ENCODE measurements around the gene FAM241B.
A peak's percentile ranks its signal among the peaks of the same experiment; 100 is the strongest.

FAM241B gene

DNA sequence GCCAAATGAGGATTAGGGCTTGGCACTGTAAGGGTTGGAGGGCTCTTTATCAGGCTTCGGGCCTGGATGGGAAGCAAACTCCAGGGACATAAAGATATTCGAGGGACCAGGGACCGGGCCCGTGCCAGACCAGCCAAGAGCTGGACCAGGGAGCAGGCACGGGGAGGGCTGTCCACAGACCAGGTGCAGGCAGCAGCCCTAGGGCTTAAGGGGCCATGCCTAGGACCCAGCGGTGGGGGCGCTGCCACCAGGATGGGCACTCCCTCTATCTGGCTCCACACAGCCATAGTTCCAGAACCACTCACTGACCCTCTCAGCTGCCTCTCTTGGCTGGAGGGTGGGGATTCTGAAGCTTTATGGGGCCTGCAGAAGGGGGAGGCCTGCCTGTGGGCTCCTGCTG is 32.9 kb downstream of the FAM241B start:
- Histone ChIP-seq H3K9me3 (ENCODE audit: control insufficient read depth, insufficient read depth, low read length) (no peaks in the 10 kb centered on the region), H3K27me3 (ENCODE audit: control insufficient read depth, insufficient read depth, low read length) (no peaks in the 10 kb centered on the region), H3K4me1 (ENCODE audit: control insufficient read depth, insufficient read depth, low read length) (peaks cover 3% of the 10 kb centered on the region), H3K4me3 (ENCODE audit: low read depth, low read length) (no peak overlapping the region), H3K36me3 (ENCODE audit: control insufficient read depth, insufficient read depth, low read length) (no peaks in the 10 kb centered on the region), H3K9ac (ENCODE audit: low read depth, low read length) (no peak overlapping the region)

GRCh38 chr10:69663369-69663947 is 33.4 kb downstream of the FAM241B start:
- Histone ChIP-seq H3K4me1 (ENCODE audit: control insufficient read depth, insufficient read depth, low read length) (peaks cover 3% of the 10 kb centered on the region), H3K27me3 (ENCODE audit: control insufficient read depth, insufficient read depth, low read length) (no peaks in the 10 kb centered on the region), H3K9ac (ENCODE audit: low read depth, low read length) (no peak overlapping the region), H3K4me3 (ENCODE audit: low read depth, low read length) (no peak overlapping the region), H3K9me3 (ENCODE audit: control insufficient read depth, insufficient read depth, low read length) (no peaks in the 10 kb centered on the region), H3K36me3 (ENCODE audit: control insufficient read depth, insufficient read depth, low read length) (no peaks in the 10 kb centered on the region)

DNA sequence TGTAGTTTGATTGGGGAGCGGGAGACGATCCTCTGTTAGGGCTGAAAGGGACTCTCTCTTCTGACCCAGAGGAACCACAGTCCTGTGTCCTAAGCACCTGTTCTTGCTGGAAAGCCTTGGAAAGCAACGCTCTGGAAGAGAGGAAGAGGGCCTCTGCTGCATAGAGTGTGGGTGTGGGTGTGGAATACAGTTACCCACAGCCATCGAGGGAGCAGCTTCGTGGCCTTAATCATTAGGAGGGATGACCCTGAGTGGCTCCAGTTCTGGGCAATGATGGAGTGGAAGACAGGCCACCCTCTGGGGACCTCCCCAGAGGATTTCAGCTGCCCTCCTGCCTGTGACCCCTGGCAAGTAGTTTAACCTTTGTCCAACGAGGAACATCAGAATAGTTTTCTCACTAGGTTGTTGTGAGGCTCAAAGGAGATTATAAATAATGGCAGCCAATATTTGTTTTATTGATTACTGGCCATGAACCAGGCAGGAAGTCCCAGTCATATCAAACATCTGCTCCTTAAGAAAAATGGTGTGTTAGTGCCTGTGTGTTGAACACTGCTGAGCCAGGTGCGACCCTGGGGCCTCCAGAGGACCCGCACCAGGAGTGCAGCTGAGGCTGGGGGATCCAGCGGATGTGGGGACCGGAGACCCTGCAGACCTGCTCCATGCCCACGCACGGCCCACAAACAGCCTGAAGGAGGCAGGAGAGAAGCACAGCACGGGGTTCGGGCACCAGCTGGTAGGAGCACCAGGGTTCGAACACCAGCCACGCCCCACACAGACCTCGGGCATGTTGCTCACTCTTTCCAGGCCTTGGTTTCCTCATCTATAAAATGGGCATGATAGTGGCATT is 35.6 kb downstream of the FAM241B start:
- Histone ChIP-seq H3K9me3 (ENCODE audit: control insufficient read depth, insufficient read depth, low read length) (no peaks in the 10 kb centered on the region), H3K27me3 (ENCODE audit: control insufficient read depth, insufficient read depth, low read length) (no peaks in the 10 kb centered on the region), H3K4me3 (ENCODE audit: low read depth, low read length) (no peak overlapping the region), H3K4me1 (ENCODE audit: control insufficient read depth, insufficient read depth, low read length) (peaks cover 3% of the 10 kb centered on the region), H3K9ac (ENCODE audit: low read depth, low read length) (no peak overlapping the region), H3K36me3 (ENCODE audit: control insufficient read depth, insufficient read depth, low read length) (no peaks in the 10 kb centered on the region)

DNA sequence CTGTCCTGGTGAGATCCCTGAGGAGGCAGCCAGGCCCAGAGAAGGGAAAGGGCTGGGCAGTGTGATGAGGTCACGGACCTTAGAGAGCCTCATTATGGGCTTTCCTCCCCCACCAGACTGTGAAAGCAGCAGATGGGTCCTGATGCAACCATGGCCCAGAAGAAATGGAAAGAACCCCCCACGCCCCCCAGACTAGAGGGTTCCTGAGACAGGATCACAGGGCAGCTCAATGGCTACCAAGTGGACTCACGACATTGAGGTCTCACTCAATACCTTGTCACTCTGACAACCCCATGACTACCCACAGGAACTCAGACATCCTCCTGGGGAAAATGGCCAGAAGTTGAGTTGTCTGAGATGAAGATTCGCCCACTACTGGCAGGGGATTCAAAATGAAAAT is 36.7 kb downstream of the FAM241B start:
- no peak overlapping the region for H3K4me3 ChIP-seq (ENCODE audit: low read depth, low read length)
- H3K9me3 ChIP-seq (ENCODE audit: control insufficient read depth, insufficient read depth, low read length), result no peaks in the 10 kb centered on the region
- no peak overlapping the region for H3K9ac ChIP-seq (ENCODE audit: low read depth, low read length)
- H3K36me3 ChIP-seq (ENCODE audit: control insufficient read depth, insufficient read depth, low read length), result no peaks in the 10 kb centered on the region
- no peaks in the 10 kb centered on the region for H3K27me3 ChIP-seq (ENCODE audit: control insufficient read depth, insufficient read depth, low read length)
- peaks cover 3% of the 10 kb centered on the region for H3K4me1 ChIP-seq (ENCODE audit: control insufficient read depth, insufficient read depth, low read length)

GRCh38 chr10:69668721-69669120 is 38.7 kb downstream of the FAM241B start:
- H3K9ac ChIP-seq (ENCODE audit: low read depth, low read length), result no peak overlapping the region
- no peaks in the 10 kb centered on the region for H3K36me3 ChIP-seq (ENCODE audit: control insufficient read depth, insufficient read depth, low read length)
- no peak overlapping the region for H3K4me3 ChIP-seq (ENCODE audit: low read depth, low read length)
- no peaks in the 10 kb centered on the region for H3K27me3 ChIP-seq (ENCODE audit: control insufficient read depth, insufficient read depth, low read length)
- H3K9me3 ChIP-seq (ENCODE audit: control insufficient read depth, insufficient read depth, low read length), result no peaks in the 10 kb centered on the region
- H3K4me1 ChIP-seq (ENCODE audit: control insufficient read depth, insufficient read depth, low read length), result no peaks in the 10 kb centered on the region

- Histone ChIP-seq H3K36me3 (ENCODE audit: control insufficient read depth, insufficient read depth, low read length) (no peaks in the 10 kb centered on the region), H3K4me1 (ENCODE audit: control insufficient read depth, insufficient read depth, low read length) (no peaks in the 10 kb centered on the region), H3K9ac (ENCODE audit: low read depth, low read length) (no peak overlapping the region), H3K9me3 (ENCODE audit: control insufficient read depth, insufficient read depth, low read length) (no peaks in the 10 kb centered on the region), H3K27me3 (ENCODE audit: control insufficient read depth, insufficient read depth, low read length) (no peaks in the 10 kb centered on the region), H3K4me3 (ENCODE audit: low read depth, low read length) (no peak overlapping the region)
Observed at GRCh38 chr10:69669409-69669808, 39.4 kb downstream of the FAM241B start.

- H3K4me1 ChIP-seq (ENCODE audit: control insufficient read depth, insufficient read depth, low read length), result no peaks in the 10 kb centered on the region
- H3K9me3 ChIP-seq (ENCODE audit: control insufficient read depth, insufficient read depth, low read length), result no peaks in the 10 kb centered on the region
- H3K9ac ChIP-seq (ENCODE audit: low read depth, low read length), result no peak overlapping the region
- H3K4me3 ChIP-seq (ENCODE audit: low read depth, low read length), result no peak overlapping the region
- H3K27me3 ChIP-seq (ENCODE audit: control insufficient read depth, insufficient read depth, low read length), result no peaks in the 10 kb centered on the region
- H3K36me3 ChIP-seq (ENCODE audit: control insufficient read depth, insufficient read depth, low read length), result no peaks in the 10 kb centered on the region
Observed at GRCh38 chr10:69673521-69673920, 43.5 kb downstream of the FAM241B start.

DNA sequence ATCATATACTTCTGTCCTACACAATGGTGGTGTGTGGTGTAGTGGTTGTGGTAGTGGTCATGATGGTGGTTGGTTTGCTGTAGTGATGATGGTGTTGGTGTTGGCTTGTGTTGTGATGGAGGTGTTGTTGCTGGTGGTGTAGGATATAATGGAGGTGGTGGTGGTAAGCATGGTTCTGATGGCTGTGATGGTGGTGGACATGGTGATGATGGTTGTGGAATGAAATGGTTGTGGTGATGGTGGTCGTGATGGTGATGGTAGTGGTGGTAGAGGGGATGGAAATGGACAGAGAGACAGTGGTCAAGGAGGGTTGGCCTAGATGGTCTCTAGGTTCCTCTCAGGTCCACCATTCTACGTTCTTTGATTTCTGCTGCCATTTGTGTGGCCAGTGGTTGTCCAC is 44.7 kb downstream of the FAM241B start:
- no peaks in the 10 kb centered on the region for H3K27me3 ChIP-seq (ENCODE audit: control insufficient read depth, insufficient read depth, low read length)
- H3K4me1 ChIP-seq (ENCODE audit: control insufficient read depth, insufficient read depth, low read length), result no peaks in the 10 kb centered on the region
- H3K36me3 ChIP-seq (ENCODE audit: control insufficient read depth, insufficient read depth, low read length), result no peaks in the 10 kb centered on the region
- H3K4me3 ChIP-seq (ENCODE audit: low read depth, low read length), result no peak overlapping the region
- H3K9me3 ChIP-seq (ENCODE audit: control insufficient read depth, insufficient read depth, low read length), result no peaks in the 10 kb centered on the region
- H3K9ac ChIP-seq (ENCODE audit: low read depth, low read length), result no peak overlapping the region

- no peaks in the 10 kb centered on the region for H3K27me3 ChIP-seq (ENCODE audit: control insufficient read depth, insufficient read depth, low read length)
- H3K4me3 ChIP-seq (ENCODE audit: low read depth, low read length), result no peak overlapping the region
- no peaks in the 10 kb centered on the region for H3K36me3 ChIP-seq (ENCODE audit: control insufficient read depth, insufficient read depth, low read length)
- peak overlapping the region; percentile 18 for H3K9ac ChIP-seq (ENCODE audit: low read depth, low read length)
- H3K4me1 ChIP-seq (ENCODE audit: control insufficient read depth, insufficient read depth, low read length), result no peaks in the 10 kb centered on the region
- no peaks in the 10 kb centered on the region for H3K9me3 ChIP-seq (ENCODE audit: control insufficient read depth, insufficient read depth, low read length)
Observed at GRCh38 chr10:69676301-69676700, 46.3 kb downstream of the FAM241B start.

DNA sequence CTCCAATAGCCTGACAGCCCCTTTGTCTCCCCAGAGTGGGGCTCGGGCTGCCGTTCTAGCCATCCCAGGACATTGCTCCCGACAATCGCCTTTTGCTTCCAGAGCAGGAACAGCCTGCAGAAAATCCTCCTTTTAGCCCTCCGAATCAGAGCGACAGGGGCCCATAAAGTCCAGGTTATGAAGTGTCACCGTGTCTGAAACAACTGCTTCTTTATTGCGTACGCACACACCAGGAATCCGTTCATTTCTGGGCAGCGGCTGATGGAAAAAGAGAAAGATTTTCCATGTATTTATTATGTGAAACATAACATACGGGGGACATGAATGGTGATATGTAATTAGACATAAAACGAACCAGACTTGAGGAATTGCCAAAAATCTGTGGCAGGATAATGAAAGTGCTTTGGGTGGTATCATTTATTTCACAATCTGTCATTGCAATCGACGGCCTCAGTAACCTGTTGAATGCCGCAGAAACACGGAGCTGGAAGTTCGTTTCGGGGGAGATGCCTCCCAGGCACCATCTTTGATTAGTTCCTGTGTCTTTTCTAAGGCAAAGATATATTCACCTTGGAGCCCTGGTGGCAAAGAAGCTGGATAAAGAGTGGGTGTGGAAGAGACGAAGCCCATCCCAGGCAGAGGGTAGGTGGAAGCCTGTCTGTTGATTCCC is 48.1 kb downstream of the FAM241B start:
- no peak overlapping the region for H3K9ac ChIP-seq (ENCODE audit: low read depth, low read length)
- H3K4me3 ChIP-seq (ENCODE audit: low read depth, low read length), result no peak overlapping the region
- no peaks in the 10 kb centered on the region for H3K27me3 ChIP-seq (ENCODE audit: control insufficient read depth, insufficient read depth, low read length)
- H3K4me1 ChIP-seq (ENCODE audit: control insufficient read depth, insufficient read depth, low read length), result no peaks in the 10 kb centered on the region
- H3K36me3 ChIP-seq (ENCODE audit: control insufficient read depth, insufficient read depth, low read length), result no peaks in the 10 kb centered on the region
- no peaks in the 10 kb centered on the region for H3K9me3 ChIP-seq (ENCODE audit: control insufficient read depth, insufficient read depth, low read length)

GRCh38 chr10:69679736-69680135 is 49.7 kb downstream of the FAM241B start:
- no peaks in the 10 kb centered on the region for H3K27me3 ChIP-seq (ENCODE audit: control insufficient read depth, insufficient read depth, low read length)
- H3K4me1 ChIP-seq (ENCODE audit: control insufficient read depth, insufficient read depth, low read length), result peaks cover 3% of the 10 kb centered on the region
- H3K36me3 ChIP-seq (ENCODE audit: control insufficient read depth, insufficient read depth, low read length), result no peaks in the 10 kb centered on the region
- no peaks in the 10 kb centered on the region for H3K9me3 ChIP-seq (ENCODE audit: control insufficient read depth, insufficient read depth, low read length)
- H3K9ac ChIP-seq (ENCODE audit: low read depth, low read length), result no peak overlapping the region
- H3K4me3 ChIP-seq (ENCODE audit: low read depth, low read length), result no peak overlapping the region

GRCh38 chr10:69680610-69681009 is 50.6 kb downstream of the FAM241B start:
- Histone ChIP-seq H3K4me3 (ENCODE audit: low read depth, low read length) (no peak overlapping the region), H3K4me1 (ENCODE audit: control insufficient read depth, insufficient read depth, low read length) (peaks cover 3% of the 10 kb centered on the region), H3K36me3 (ENCODE audit: control insufficient read depth, insufficient read depth, low read length) (no peaks in the 10 kb centered on the region), H3K9me3 (ENCODE audit: control insufficient read depth, insufficient read depth, low read length) (no peaks in the 10 kb centered on the region), H3K27me3 (ENCODE audit: control insufficient read depth, insufficient read depth, low read length) (no peaks in the 10 kb centered on the region), H3K9ac (ENCODE audit: low read depth, low read length) (no peak overlapping the region)
